HEK293T (cell line): ENCODE data around the gene ZBTB26.
"Not testable (repeated sequence)": the region's sequence is repeated elsewhere in the genome, so short reads cannot be mapped to it uniquely, and the experiment has no call there.

Source experiments
- CTCF ChIA-PET: fragments of 350-600 bp; formaldehyde crosslinking; extraction: SDS; loops from one replicate; lab custom pipeline; 2021; ENCODE audit warnings: antibody characterized with exemption, inconsistent platforms; lab: Yijun Ruan, JAX
- POLR2A ChIA-PET: fragments of 350-600 bp; formaldehyde crosslinking; extraction: SDS; loops from one replicate; lab custom pipeline; 2020; ENCODE audit warnings: antibody characterized with exemption, inconsistent platforms; lab: Yijun Ruan, JAX
- DNase-seq: peaks from one replicate; pipeline ENCODE4 v3.0.0; 2012; ENCODE audit warnings: mixed read lengths; ENCODE audit errors: extremely low spot score
- ARNT ChIP-seq: fragments of 450-650 bp; IDR thresholded peaks from 2 replicates; pipeline ENCODE4 v1.6.1; 2017; ENCODE audit warnings: mild to moderate bottlenecking
- BHLHE40 ChIP-seq: fragments of 450-650 bp; IDR thresholded peaks from 2 replicates; pipeline ENCODE4 v1.6.1; 2016; ENCODE audit warnings: mild to moderate bottlenecking, moderate library complexity, borderline replicate concordance
- CTBP1 ChIP-seq: fragments of 450-650 bp; IDR thresholded peaks from 2 replicates; pipeline ENCODE4 v1.6.1; 2016; ENCODE audit warnings: borderline replicate concordance
- ELF4 ChIP-seq: fragments of 450-650 bp; IDR thresholded peaks from 2 replicates; pipeline ENCODE4 v1.6.1; 2017; ENCODE audit warnings: antibody characterized with exemption
- FOXA1 ChIP-seq: fragments of 450-650 bp; IDR thresholded peaks from 2 replicates; pipeline ENCODE4 v1.6.1; 2016; ENCODE audit warnings: mild to moderate bottlenecking
- FOXK2 ChIP-seq: fragments of 450-650 bp; IDR thresholded peaks from 2 replicates; pipeline ENCODE4 v1.6.1; 2016; ENCODE audit warnings: mild to moderate bottlenecking
- FOXM1 ChIP-seq: fragments of 450-650 bp; IDR thresholded peaks from 2 replicates; pipeline ENCODE4 v1.6.1; 2017; ENCODE audit warnings: mild to moderate bottlenecking, borderline replicate concordance
- HDGF ChIP-seq: fragments of 450-650 bp; IDR thresholded peaks from 2 replicates; pipeline ENCODE4 v1.6.1; 2017; ENCODE audit warnings: antibody characterized with exemption, borderline replicate concordance
- L3MBTL2 ChIP-seq: fragments of 450-650 bp; conservative IDR thresholded peaks from 2 replicates; pipeline ENCODE4 v1.6.1; 2016; ENCODE audit warnings: mild to moderate bottlenecking
- LEF1 ChIP-seq: fragments of 450-650 bp; IDR thresholded peaks from 2 replicates; pipeline ENCODE4 v1.6.1; 2017; ENCODE audit warnings: mild to moderate bottlenecking, borderline replicate concordance
- NFRKB ChIP-seq: fragments of 450-650 bp; IDR thresholded peaks from 2 replicates; pipeline ENCODE4 v1.6.1; 2016; ENCODE audit warnings: mild to moderate bottlenecking, moderate library complexity
- PKNOX1 ChIP-seq: fragments of 450-650 bp; IDR thresholded peaks from 2 replicates; pipeline ENCODE4 v1.6.1; 2016
- SP1 ChIP-seq: fragments of 450-650 bp; IDR thresholded peaks from 2 replicates; pipeline ENCODE4 v1.6.1; 2017
- SUZ12 ChIP-seq: fragments of 450-650 bp; IDR thresholded peaks from 2 replicates; pipeline ENCODE4 v1.6.1; 2016; ENCODE audit warnings: mild to moderate bottlenecking
- TARDBP ChIP-seq: fragments of 450-650 bp; IDR thresholded peaks from 2 replicates; pipeline ENCODE4 v1.6.1; 2016
- ZNF384 ChIP-seq: fragments of 450-650 bp; IDR thresholded peaks from 2 replicates; pipeline ENCODE4 v1.6.1; 2016

ZBTB26 gene

GRCh38 chr9:122918310-122918709 is 13.0 kb downstream of the ZBTB26 start:
- TF ChIP-seq SUZ12 (no peak), ZNF384 (no peak), FOXA1 (no peak)
- POLR2A ChIA-PET, result no interaction called here
- CTCF ChIA-PET, result no interaction called here
- DNase-seq, result no peak

DNA sequence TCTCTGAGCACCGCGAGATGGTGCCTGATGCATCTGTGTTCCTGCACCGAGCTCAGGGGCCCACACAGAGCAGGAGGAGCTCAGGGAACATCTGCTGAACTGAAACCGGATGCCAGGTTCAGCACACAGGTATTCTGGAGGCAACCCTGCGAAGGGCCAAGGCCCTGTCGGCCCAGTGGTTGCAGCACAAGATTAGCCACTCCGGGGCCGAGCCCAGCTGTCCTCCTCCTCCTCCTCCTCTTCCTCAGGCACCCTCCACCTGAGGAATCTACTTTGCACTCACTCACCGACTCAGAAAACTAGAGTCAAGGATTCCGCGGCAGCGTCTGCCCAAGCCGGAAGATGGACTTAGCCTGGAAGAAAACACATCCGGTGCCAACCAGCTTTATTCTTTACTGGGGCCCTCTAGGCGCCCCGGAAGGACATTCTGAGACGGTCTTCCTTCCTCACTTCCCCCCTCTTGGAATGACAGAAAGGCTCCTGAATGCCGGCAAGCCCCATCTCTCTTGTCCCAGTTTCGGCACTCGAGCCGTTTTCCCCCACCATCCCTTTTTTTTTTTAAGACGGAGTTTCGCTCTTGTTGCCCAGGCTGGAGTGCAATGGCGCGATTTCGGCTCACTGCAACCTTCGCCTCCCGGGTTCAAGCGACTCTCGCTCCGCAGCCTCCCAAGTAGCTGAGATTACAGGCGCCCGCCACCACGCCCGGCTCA is 18.2 kb downstream of the ZBTB26 start, which contains the start of gene ZBTB6:
ZBTB6 (minus strand) TSS at position 360 of the 710 bp plus-strand sequence. CDS start 1,251 bp downstream, outside the sequence.
- CTCF ChIA-PET, result interaction anchor here (0.5 to 0.7 kb wide), 2 partner anchors 18 to 28 kb away, joined by 4 to 5 read pairs; partner anchors contain the start of genes RABGAP1 and ZBTB26
- TF ChIP-seq ELF4 (peak; percentile 37), FOXK2 (no peak), L3MBTL2 (0 out of 2 replicates have a peak, but pooled peaks have one; percentile 16)

DNA sequence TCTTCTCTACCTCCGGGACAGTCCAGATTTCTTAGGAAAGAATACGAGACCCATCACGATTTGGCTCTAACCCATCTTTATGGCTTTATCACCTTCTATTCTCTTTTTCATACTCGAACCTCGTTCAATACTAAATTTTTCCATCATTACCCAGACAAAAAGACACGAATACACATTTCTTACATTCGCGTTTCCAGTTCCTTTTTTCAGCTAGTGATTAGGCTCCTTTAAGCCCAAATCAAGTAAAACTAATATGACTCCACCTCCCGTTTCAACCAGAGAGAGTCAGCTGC is 18.7 kb downstream of the ZBTB26 start:
- no peak for TF ChIP-seq HDGF
- no peak for TF ChIP-seq LEF1
- no peak for TF ChIP-seq L3MBTL2
- no peak for TF ChIP-seq ZNF384
- no peak for TF ChIP-seq BHLHE40
- no peak for TF ChIP-seq SUZ12
- TF ChIP-seq ELF4, result no peak
- no peak for TF ChIP-seq FOXA1
- TF ChIP-seq TARDBP, result no peak
- TF ChIP-seq SP1, result no peak
- TF ChIP-seq NFRKB, result no peak
- TF ChIP-seq FOXK2, result no peak
- no peak for TF ChIP-seq CTBP1
- POLR2A ChIA-PET, result interaction anchor here (0.6 to 2.9 kb wide), 11 partner anchors 8 to 82 kb away, joined by 3 to 30 read pairs (median 4); partner anchors contain the start of genes RABGAP1, RC3H2 and ZBTB26
- CTCF ChIA-PET, result interaction anchor here (0.7 kb wide), 1 partner anchor 28 kb away, joined by 5 read pairs; the partner anchor contains the start of gene RABGAP1
- DNase-seq, result no peak

More for the DNA sequence above, 18.2 kb downstream of the ZBTB26 start, which contains the start of gene ZBTB6:
- peak; percentile 73 for DNase-seq
- POLR2A ChIA-PET, result interaction anchor here (0.6 to 2.9 kb wide), 11 partner anchors 8 to 81 kb away, joined by 3 to 30 read pairs (median 4); partner anchors contain the start of genes RABGAP1, RC3H2 and ZBTB26

DNA sequence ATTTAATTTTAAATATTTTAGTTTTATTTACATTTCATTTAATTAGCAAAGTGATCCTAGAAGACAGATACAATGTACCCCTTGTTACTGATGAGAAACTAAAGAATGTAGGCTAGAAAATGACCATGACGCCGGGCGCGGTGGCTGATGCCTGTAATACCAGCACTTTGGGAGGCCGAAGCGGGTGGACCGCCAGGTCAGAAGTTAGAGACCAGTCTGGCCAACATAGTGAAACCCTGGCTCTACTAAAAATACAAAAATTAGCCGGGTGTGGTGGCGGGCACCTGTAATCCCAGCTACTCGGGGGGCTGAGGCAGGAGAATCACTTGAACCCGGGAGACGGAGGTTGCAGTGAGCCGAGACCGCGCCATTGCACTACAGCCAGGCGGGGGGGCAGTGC is 25.2 kb downstream of the ZBTB26 start:
- POLR2A ChIA-PET, DNase-seq, CTCF ChIA-PET: not testable (repeated sequence)

- TF ChIP-seq FOXA1 (no peak), LEF1 (no peak), CTBP1 (peak; percentile 46; the same call in 1 of the 2 replicates), PKNOX1 (peak; percentile 2; the same call in 1 of the 2 replicates), ZNF384 (no peak), SUZ12 (no peak), L3MBTL2 (peak; percentile 37; the same call in 1 of the 2 replicates), FOXM1 (peak; percentile 78), BHLHE40 (no peak), FOXK2 (no peak), ELF4 (no peak; the same call in 1 of the 2 replicates), SP1 (peak; percentile 28; the same call in 1 of the 2 replicates), NFRKB (no peak), TARDBP (no peak), ARNT (no peak), HDGF (no peak)
- ChIA-PET POLR2A (interaction anchor here (0.6 to 3.6 kb wide), 14 partner anchors 8 to 142 kb away, joined by 3 to 27 read pairs (median 5); partner anchors contain the start of genes RABGAP1, ZBTB26 and ZBTB6), CTCF (interaction anchor here (0.6 kb wide), 1 partner anchor 30 kb away, joined by 3 read pairs; no protein-coding TSS in a partner anchor)
- peak; percentile 96 for DNase-seq
Observed at GRCh38 chr9:122904823-122905710, 26.2 kb downstream of the ZBTB26 start, which contains the start of gene RC3H2. RC3H2 (minus strand) TSS chr9:122905359; CDS start chr9:122897509, 7,850 bp downstream.

- TF ChIP-seq SP1 (no peak), ARNT (no peak), L3MBTL2 (no peak), ELF4 (no peak), TARDBP (no peak), FOXK2 (no peak), NFRKB (no peak), SUZ12 (no peak), BHLHE40 (no peak), FOXA1 (no peak), FOXM1 (no peak), CTBP1 (no peak), ZNF384 (no peak), HDGF (no peak)
- CTCF ChIA-PET, result interaction anchor here (0.6 kb wide), 1 partner anchor 30 kb away, joined by 3 read pairs; no protein-coding TSS in a partner anchor
- POLR2A ChIA-PET, result interaction anchor here (1.1 to 3.6 kb wide), 9 partner anchors 9 to 142 kb away, joined by 3 to 27 read pairs (median 5); partner anchors contain the start of genes RABGAP1, ZBTB26 and ZBTB6
- DNase-seq, result peak; percentile 27
Observed at GRCh38 chr9:122904466-122904822, 26.9 kb downstream of the ZBTB26 start.
